NK-92 (cell line): ENCODE results near the gene NR1I3.
"Not testable (repeated sequence)": the region's sequence is repeated elsewhere in the genome, so short reads cannot be mapped to it uniquely, and the experiment has no call there.

ENCODE experiments used
- DNase-seq: peaks from one replicate; lab custom pipeline; 2025; ENCODE audit not compliant: unreplicated experiment; lab: John Stamatoyannopoulos, UW

Gene NR1I3

DNA sequence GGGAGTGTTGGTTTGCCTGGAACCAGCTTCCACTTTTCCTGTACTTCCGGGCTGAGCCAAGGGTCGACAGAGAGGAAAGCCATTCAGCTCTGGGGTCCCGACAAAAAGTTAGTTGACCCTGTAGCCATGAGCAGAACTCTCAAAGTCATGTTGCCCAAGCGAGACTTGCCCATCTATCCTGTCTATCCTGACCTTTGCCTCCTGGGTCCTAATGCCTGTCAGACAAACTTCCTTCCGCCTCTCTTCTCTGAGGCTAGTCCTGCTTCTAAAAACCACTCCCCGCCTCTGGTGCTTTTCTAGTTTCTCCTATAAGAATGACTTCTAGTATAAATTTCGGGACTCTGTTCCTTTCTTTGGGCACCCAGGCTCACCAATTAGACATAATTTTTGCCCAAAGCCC, 12.8 kb upstream of the NR1I3 start:
- no peak for DNase-seq

DNA sequence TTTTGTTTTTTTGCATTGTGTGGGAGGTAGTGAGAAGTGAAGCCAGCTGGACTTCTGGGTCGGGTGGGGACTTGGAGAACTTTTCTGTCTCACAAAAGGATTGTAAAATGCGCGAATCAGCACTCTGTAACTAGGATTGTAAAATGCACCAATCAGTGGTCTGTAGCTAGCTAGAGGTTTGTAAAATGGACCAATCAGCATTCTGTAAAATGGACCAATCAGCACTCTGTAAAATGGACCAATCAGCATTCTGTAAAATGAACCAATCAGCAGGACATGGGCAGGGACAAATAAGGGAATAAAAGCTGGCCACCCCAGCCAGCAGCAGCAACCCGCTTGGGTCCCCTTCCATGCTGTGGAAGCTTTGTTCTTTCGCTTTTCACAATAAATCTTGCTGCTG, 12.1 kb upstream of the NR1I3 start:
- not testable (repeated sequence) for DNase-seq

DNA sequence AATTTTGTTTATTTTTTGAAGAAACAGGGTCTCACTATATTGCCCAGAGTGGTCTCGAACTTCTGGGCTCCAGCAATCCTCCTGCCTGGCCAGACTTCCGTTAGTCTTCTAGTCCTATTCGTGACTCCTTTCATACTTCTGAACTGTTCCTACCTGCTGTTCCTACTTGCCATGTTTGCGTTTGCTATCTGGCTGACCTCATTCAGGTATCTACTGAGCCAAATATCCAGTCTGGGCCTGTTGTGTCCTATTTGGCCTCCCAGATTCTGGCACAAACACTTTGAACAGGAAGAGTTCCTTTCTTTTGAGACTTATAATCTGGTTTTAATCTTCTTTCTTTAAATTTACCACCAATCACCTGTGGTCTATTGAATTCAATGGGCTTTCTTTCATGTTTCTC, 6.9 kb upstream of the NR1I3 start:
- no peak for DNase-seq

DNA sequence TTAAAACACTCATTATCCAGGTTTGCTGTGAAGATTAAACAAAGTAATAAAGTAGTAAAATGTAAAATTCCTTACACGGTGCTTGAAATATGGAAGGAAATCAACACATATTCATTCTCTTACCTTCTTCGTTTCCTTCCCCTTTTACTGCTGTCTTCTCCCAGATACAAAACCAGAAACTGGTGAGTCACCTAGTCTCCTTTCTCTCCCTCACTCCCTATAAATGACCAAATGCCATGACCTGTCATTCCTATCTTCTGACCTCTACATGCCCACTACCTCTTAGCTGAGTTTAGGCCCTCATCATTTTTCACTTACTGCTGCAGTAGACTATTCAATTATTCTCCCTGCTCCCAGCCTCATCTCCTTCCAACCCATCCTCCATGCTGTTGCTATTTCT, 4.3 kb upstream of the NR1I3 start:
- DNase-seq: no peak

GRCh38 chr1:161241682-161242081, 3.7 kb upstream of the NR1I3 start:
- DNase-seq: no peak

DNA sequence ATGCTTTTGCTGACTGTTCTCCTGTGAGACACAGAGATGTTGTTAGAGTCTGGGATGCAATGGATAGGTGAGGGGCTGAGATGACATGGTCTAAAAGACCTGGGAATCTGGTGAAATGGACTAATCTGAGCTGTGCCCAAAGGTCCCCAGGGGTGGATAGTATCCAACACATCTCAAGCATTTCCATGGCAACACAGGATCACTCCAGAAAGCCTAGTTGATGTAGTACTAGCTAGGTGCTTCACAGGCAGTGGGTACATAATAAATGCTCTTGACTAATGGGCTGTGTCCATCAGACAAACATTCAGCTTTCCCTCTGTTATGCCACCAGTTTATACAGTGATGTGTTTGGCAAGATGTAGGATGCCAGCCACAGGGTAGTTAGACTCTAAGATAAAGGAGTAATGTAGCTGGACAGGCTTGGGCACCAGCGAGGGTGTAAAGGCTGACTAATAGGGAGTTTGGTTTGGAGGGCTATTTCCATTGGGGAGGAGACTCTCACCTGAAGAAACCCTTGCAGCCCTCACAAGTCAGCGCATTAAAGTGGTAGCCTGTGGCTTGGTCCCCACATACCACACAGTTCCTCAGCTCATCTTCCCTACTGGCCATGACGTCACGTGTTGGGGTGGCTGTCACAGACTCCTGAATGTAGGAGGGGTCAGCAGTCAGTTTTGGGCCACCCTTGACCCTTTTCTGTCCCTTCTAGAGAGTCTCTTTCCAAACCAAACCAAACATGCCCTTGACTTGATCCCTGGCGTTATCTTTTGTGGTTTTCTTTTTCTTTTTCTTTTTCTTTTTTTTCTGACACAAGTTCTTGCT, 1.8 kb downstream of the NR1I3 start:
- no peak for DNase-seq

DNA sequence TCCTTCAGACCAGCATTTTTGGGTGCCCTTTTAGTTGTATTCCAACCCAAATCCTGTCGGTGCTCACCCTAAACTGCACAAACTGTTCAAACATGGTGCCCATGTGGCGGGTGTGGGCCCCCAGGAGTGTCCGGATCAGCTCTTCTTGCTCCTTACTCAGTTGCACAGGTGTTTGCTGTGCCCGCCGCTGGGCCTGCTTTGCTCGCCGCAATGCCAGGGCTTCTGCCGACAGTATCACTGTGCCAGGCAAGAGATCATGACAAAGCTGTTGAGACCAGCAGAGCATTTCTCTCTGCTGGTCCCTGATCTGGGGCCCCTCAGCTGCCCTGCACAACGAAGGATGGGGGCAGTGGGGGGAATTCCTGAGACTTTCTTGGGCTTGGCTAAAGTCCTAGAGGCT, 4.9 kb downstream of the NR1I3 start:
- DNase-seq: no peak

DNA sequence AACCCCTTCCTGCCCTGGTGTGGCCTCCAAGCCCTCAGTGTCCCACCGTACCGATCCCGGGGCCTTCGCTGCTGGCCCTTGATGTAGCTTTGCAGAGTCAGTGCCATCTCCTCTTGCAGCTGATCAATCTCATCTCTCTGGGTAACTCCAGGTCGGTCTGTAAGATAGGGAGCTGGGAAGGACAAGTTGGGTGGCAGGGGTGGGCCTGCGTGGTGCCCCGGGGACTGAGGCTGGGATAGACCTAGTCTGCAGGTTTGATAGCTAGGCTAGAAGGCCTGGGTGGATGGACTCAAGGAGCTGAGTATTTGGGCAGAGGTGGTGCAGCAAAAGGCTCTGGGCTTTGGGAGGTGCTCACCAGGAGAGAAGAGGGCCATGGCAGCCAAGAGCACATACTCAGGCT, 7.2 kb downstream of the NR1I3 start:
- no peak for DNase-seq

- DNase-seq: no peak
Observed at GRCh38 chr1:161229896-161230295, 8.1 kb downstream of the NR1I3 start.

- no peak for DNase-seq
Observed at GRCh38 chr1:161228032-161228431, 10.0 kb downstream of the NR1I3 start.

DNA sequence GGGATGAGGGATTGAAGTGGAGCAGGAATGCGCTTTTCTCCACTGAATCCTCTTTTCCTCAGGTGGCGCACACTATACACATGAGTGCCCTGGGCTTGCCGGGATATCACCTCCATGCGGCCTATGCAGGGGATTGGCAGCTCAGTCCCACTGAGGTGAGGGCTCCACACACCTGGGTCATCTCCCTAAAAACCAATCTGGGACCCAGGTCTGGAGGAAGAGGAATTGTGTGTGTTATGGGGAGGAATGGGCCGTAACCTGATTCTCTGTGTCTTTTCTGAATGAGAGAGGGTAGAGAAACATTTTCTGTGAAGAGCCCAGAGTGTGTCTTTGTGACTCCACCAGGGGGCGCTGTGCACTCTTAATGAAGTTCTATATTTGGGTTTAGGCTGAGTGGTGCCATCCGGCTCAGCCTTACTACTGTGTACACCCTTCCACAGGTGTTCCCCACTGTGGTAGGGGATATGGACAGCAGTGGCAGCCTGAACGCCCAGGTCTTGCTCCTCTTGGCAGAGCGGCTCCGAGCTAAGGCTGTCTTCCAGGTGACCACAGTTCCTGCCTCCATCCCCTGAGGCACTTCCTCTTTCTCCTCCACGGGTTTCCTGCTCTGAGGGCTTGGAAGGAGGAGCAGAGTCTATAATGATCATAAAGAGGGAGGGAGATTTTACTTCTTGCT, 10.7 kb downstream of the NR1I3 start:
- peak; percentile 69 for DNase-seq

GRCh38 chr1:161226759-161227158, 11.2 kb downstream of the NR1I3 start:
- DNase-seq: no peak

- DNase-seq: no peak
Observed at GRCh38 chr1:161226320-161226711, 11.7 kb downstream of the NR1I3 start.

- peak; percentile 37 for DNase-seq
Observed at GRCh38 chr1:161225534-161226319, 12.3 kb downstream of the NR1I3 start, which contains the start of gene TOMM40L. TSS of gene TOMM40L (plus strand) at chr1:161226060. CDS start at chr1:161226490, 430 bp downstream.

DNA sequence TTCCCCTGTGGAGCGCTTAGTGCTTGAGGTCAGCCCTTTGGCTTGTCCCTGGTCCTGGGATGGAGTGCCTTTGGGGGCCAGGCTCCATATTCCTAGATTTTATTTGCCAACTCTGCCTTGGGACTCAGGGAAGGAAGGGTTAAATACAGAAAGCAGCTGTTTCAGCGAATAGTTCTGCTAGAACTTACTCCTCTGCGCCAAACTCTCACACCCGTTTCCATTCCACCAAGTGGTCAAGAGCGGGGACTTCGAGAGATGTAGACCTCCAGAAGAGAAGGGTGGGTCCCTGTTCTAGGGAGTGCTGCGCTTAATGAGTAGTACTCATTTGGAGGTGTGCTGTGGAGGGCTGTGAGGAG, 12.8 kb downstream of the NR1I3 start:
- no peak for DNase-seq

- not testable (repeated sequence) for DNase-seq
Observed at GRCh38 chr1:161224695-161225087, 13.3 kb downstream of the NR1I3 start.

- DNase-seq: no peak
Observed at GRCh38 chr1:161223805-161224694, 14.0 kb downstream of the NR1I3 start.

DNA sequence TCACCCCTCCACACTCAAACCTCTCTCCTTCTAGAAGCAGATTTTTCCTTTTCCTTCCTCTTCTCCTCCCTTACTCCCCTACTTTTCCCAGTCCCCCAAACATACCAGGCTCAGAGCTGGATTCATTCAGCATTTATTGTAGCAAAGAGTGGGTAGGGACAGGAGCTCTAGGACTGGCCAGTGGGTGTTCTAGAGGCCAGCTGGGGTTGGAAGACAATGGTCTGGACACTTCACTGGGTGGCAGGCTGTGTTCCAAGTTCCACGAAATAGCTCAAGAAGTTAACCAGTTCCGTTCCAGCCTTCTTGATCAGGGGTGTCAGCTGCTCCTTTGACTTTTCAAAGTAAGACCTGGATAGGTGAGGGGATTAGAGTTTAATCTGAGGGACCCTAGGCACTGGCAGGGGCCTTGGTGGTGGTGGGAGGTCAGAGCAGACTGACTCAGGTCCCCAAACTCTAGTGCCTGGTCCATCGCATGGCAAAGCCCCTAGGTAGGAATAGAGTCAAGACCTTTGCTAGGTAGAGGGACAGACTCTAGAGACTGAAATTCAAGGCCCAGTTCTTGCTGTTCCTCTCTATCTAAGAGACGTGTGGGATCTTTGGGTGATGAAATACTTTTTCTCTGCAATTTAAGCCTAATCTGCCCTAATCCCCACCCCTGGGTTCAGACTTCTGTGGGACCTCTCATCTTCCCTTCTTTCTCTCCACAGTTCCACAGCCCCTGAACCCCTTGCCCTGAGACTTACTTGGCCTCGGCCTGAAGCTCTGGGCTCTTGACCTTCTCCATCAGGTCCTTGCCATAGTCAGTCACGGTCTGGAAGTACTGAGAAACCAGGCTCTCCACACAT, 15.6 kb downstream of the NR1I3 start:
- no peak for DNase-seq

GRCh38 chr1:161220002-161220401, 18.0 kb downstream of the NR1I3 start:
- no peak for DNase-seq
